ENCODE results near the gene CADM2. TPM values are rescaled to one million over a fixed set of nuclear protein-coding genes. Genes with fewer than 3 reads are reported as not detected.
"Not testable (repeated sequence)": the region's sequence is repeated elsewhere in the genome, so short reads cannot be mapped to it uniquely, and the experiment has no call there.

CADM2 gene
- total RNA-seq, 2 donors from 2014 or later = 0.27 to 11.7 TPM

DNA sequence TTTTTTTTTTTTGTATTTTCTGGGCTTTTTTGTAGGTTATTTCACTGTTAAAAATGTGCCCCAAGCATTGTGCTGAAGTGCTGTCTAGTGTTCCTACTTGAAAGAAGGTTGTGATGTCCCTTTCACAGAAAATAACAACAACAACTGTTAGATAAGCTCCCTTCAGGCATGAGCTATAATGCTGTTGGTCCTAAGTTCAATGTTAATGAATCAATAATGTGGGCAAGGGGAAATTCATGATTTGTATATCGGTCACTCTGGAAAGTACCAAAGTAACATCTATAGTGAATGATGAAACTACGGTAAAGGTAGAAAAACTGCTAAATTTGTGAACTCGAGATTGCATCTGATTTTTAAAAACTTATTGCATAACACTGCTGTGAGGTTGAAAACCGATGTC is 539.4 kb downstream of the CADM2 start:
- WGBS = 94% methylated on average over 4 of the region's 4 CpGs
- TF ChIP-seq POLR2A (IDR thresholded peaks at IDR 0.05) (no peak), POLR2AphosphoS5 (IDR thresholded peaks at IDR 0.05) (no peak)
- TF ChIP-seq, protein P1, sequence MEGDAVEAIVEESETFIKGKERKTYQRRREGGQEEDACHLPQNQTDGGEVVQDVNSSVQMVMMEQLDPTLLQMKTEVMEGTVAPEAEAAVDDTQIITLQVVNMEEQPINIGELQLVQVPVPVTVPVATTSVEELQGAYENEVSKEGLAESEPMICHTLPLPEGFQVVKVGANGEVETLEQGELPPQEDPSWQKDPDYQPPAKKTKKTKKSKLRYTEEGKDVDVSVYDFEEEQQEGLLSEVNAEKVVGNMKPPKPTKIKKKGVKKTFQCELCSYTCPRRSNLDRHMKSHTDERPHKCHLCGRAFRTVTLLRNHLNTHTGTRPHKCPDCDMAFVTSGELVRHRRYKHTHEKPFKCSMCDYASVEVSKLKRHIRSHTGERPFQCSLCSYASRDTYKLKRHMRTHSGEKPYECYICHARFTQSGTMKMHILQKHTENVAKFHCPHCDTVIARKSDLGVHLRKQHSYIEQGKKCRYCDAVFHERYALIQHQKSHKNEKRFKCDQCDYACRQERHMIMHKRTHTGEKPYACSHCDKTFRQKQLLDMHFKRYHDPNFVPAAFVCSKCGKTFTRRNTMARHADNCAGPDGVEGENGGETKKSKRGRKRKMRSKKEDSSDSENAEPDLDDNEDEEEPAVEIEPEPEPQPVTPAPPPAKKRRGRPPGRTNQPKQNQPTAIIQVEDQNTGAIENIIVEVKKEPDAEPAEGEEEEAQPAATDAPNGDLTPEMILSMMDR (IDR thresholded peaks at IDR 0.05) = no peak
- H3K4me1 ChIP-seq (replicated peaks) = no peaks in the 10 kb centered on the region

DNA sequence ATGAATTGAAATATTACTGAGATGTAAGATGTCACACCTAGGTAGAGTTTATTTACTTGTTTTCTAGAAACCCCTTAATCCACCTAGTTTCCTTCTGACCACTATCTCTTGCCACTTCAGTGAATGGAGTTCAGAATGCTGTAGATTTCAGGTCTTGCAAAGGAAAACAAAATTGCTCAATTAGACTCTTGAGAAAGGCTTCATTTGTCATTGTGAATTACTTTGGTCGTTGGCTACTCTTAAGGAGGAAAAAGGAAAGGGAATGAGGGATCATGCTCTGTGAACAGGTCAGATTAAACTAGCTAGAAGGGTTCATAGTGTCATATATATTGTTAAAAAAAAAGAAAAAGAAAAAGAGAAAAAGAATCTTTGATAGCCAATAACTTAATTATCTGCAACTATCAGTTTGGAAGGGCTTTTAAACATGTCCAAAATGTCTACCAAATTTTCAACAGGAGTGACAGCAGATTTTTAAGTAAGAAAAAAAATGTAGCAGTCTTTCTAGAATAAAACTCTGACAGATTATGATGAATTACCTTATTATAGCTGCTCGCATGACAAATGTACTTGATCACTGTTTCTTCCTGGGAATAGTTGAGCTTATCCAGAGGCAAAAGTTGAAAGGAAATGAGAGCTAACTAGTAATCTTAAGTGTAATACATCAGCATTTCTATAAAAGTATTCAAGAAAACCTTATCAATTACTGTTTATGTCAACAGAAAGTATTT is 543.5 kb downstream of the CADM2 start:
- Histone ChIP-seq H3K27me3 (replicated peaks; ENCODE audit: insufficient read depth) (no peaks in the 10 kb centered on the region), H3K4me1 (replicated peaks) (no peaks in the 10 kb centered on the region), H3K27ac (no peak overlapping the region), H3K4me3 (no peak overlapping the region), H3K9me3 (no peaks in the 10 kb centered on the region), H3K36me3 (no peaks in the 10 kb centered on the region)
- no peak for DNase-seq (ENCODE audit: low spot score)
- TF ChIP-seq POLR2A (IDR thresholded peaks at IDR 0.05) (no peak), POLR2AphosphoS5 (IDR thresholded peaks at IDR 0.05) (no peak)
- TF ChIP-seq, protein P1 (IDR thresholded peaks at IDR 0.05) = no peak
- intact Hi-C loops (cut with DNase I) = no loop called here
- WGBS = 51% methylated on average over 2 of the region's 2 CpGs

More for the DNA sequence above, 539.4 kb downstream of the CADM2 start:
- no peaks in the 10 kb centered on the region for H3K27me3 ChIP-seq (replicated peaks; ENCODE audit: insufficient read depth)
- no peak overlapping the region for H3K4me3 ChIP-seq
- no peaks in the 10 kb centered on the region for H3K36me3 ChIP-seq
- H3K9me3 ChIP-seq = no peaks in the 10 kb centered on the region
- H3K27ac ChIP-seq = no peak overlapping the region
- no peak for DNase-seq (ENCODE audit: low spot score)
- intact Hi-C loops (cut with DNase I) = no loop called here

DNA sequence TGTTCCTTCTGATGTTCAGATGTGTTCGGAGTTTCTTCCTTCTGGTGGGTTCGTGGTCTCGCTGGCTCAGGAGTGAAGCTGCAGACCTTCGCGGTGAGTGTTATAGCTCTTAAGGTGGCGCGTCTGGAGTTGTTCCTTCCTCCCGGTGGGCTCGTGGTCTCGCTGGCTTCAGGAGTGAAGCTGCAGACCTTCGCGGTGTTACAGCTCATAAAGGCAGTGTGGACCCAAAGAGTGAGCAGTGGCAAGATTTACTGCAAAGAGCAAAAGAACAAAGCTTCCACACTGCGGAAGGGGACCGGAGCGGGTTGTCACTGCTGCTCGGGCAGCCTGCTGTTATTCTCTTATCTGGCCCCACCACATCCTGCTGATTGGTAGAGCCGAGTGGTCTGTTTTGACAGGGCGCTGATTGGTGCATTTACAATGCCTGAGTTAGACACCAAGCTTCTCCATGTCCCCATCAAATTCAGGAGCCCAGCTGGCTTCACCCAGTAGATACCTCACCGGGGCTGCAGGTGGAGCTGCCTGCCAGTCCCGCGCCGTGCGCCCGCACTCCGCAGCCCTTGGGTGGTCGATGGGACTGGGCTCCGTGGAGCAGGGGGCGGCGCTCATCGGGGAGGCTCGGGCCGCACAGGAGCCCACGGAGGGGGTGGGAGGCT is 545.5 kb downstream of the CADM2 start:
- H3K36me3 ChIP-seq; H3K27ac ChIP-seq; H3K9me3 ChIP-seq; DNase-seq (ENCODE audit: low spot score); intact Hi-C loops (cut with DNase I); H3K4me1 ChIP-seq (replicated peaks); H3K27me3 ChIP-seq (replicated peaks; ENCODE audit: insufficient read depth): not testable (repeated sequence)
- peak overlapping the region in 1 of 2 donors; percentile 21 for H3K4me3 ChIP-seq
- WGBS = 84% methylated on average over 25 of the region's 33 CpGs

DNA sequence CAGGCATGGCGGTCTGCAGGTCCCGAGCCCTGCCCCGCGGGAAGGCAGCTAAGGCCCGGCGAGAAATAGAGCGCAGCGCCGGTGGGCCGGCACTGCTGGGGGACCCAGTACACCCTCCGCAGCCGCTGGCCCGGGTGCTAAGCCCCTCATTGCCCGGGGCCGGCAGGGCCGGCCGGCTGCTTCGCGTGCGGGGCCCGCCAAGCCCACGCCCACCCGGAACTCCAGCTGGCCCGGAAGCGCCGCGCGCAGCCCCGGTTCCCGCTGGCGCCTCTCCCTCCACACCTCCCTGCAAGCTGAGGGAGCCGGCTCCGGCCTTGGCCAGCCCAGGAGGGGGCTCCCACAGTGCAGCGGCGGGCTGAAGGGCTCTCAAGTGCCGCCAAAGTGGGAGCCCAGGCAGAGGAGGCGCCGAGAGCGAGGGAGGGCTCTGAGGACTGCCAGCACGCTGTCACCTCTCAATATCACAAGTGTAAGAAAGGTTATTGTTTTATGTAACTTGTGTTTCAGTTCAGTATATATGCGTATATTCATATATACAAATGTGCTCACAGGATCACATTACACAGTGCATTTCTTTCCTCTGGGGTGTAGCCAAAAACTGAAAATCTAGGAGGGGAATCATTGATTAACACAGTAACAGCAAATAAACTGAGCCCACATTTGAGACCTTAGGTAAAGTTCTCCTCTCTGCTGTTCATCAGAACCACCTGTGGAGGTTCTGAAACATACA is 546.2 kb downstream of the CADM2 start:
- H3K4me1 ChIP-seq (replicated peaks); intact Hi-C loops (cut with DNase I); H3K36me3 ChIP-seq; H3K27ac ChIP-seq; H3K9me3 ChIP-seq; H3K27me3 ChIP-seq (replicated peaks; ENCODE audit: insufficient read depth); DNase-seq (ENCODE audit: low spot score): not testable (repeated sequence)
- 76% methylated on average over 15 of the region's 41 CpGs for WGBS
- peak overlapping the region in 1 of 2 donors; percentile 21 for H3K4me3 ChIP-seq

DNA sequence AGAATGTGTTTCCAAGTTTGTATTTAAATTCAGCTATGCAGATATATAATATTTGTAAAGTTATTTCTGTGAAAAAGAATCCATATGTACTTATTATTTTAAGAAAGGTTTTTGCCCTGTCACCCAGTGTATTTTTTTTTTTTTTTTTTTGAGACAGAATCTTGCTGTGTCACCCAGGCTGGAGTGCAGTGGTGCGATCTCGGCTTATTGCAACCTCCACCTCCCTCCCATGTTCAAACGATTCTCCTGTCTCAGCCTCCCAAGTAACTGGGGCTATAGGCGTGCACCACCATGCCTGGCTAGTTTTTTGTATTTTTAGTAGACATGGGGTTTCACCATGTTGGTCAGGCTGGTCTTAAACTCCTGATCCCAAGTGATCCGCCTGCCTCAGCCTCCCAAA is 548.3 kb downstream of the CADM2 start:
- WGBS = 90% methylated on average over 5 of the region's 5 CpGs
- DNase-seq (ENCODE audit: low spot score); H3K36me3 ChIP-seq; H3K27ac ChIP-seq; intact Hi-C loops (cut with DNase I); H3K4me1 ChIP-seq (replicated peaks); H3K27me3 ChIP-seq (replicated peaks; ENCODE audit: insufficient read depth); H3K4me3 ChIP-seq; H3K9me3 ChIP-seq: not testable (repeated sequence)

DNA sequence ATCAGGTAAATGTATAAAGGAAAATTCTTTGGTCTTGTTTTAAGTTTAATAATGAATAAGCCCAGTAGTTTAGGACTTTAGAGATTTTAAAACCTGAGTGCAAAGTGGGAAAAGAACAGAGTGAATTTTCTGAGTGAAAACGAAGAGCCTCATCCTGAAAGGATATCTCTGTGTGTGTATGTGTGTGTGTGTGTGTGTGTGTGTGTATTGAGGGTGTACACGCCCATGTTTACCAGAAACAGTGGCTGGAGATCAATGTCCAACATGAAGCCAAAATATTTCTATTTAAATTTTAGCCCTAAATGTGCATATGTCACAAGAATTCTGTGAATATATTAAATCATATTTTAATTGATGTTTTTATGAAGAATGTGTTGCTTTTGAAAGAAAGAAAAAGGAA is 549.9 kb downstream of the CADM2 start:
- no peak for DNase-seq (ENCODE audit: low spot score)
- 61% methylated on average over 2 of the region's 2 CpGs for WGBS
- Histone ChIP-seq H3K4me1 (replicated peaks) (no peaks in the 10 kb centered on the region), H3K36me3 (no peaks in the 10 kb centered on the region), H3K27ac (no peak overlapping the region), H3K9me3 (no peaks in the 10 kb centered on the region), H3K27me3 (replicated peaks; ENCODE audit: insufficient read depth) (no peaks in the 10 kb centered on the region), H3K4me3 (no peak overlapping the region)
- TF ChIP-seq POLR2A (IDR thresholded peaks at IDR 0.05) (no peak), POLR2AphosphoS5 (IDR thresholded peaks at IDR 0.05) (no peak)
- TF ChIP-seq, protein P1 (IDR thresholded peaks at IDR 0.05) = no peak
- intact Hi-C loops (cut with DNase I) = no loop called here

Data from prostate gland (tissue), 2 donors.